ACHN (cell line): ENCODE measurements around the gene PROSER3.
"Not testable (repeated sequence)": the region's sequence is repeated elsewhere in the genome, so short reads cannot be mapped to it uniquely, and the experiment has no call there.

Experiments used
- DNase-seq: peaks from one replicate; pipeline ENCODE4 v3.0.0-alpha.2; 2015
- in situ Hi-C: cut with HindIII; loops from 2 replicates; pipeline ENCODE4 v1.10.0; 2017; ENCODE audit warnings: low sequenced_read_pairs, low pct_ligation_motif_present, low pct_unique_long_range_greater_than_20kb

The PROSER3 gene

DNA sequence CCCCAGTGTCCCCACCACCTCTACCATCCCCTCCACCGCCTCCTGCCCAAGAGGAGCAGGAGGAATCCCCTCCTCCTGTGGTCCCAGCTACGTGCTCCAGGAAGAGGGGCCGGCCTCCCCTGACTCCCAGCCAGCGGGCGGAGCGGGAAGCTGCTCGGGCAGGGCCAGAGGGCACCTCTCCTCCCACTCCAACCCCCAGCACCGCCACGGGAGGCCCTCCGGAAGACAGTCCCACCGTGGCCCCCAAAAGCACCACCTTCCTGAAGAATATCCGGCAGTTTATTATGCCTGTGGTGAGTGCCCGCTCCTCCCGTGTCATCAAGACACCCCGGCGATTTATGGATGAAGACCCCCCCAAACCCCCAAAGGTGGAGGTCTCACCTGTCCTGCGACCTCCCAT, 37.3 kb upstream of the PROSER3 start:
- DNase-seq, result no peak
- in situ Hi-C loops, result no loop called here

DNA sequence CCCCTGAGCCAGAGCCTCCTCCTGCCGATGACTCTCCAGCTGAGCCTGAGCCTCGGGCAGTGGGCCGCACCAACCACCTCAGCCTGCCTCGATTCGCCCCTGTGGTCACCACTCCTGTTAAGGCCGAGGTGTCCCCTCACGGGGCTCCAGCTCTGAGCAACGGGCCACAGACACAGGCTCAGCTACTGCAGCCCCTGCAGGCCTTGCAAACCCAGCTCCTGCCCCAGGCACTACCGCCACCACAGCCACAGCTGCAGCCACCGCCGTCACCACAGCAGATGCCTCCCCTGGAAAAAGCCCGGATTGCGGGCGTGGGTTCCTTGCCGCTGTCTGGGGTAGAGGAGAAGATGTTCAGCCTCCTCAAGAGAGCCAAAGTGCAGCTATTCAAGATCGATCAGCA, 36.6 kb upstream of the PROSER3 start:
- DNase-seq, result no peak
- in situ Hi-C loops, result no loop called here

- DNase-seq, result no peak
- in situ Hi-C loops, result no loop called here
Measured at GRCh38 chr19:35722461-35722860, 35.5 kb upstream of the PROSER3 start.

GRCh38 chr19:35722897-35723296, 35.1 kb upstream of the PROSER3 start:
- no peak for DNase-seq
- in situ Hi-C loops, result no loop called here

DNA sequence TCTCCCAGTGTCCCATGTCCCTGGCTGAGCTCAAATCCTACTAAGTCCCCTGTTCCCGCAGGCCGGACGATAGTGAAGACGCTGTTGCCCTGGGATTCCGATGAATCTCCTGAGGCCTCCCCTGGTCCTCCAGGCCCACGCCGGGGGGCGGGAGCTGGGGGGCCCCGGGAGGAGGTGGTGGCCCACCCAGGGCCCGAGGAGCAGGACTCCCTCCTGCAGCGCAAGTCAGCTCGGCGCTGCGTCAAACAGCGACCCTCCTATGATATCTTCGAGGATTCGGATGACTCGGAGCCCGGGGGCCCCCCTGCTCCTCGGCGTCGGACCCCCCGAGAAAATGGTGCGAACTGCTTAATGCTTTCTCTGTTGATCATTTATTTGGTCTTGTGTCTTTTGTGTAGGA, 34.3 kb upstream of the PROSER3 start:
- in situ Hi-C loops, result no loop called here

DNA sequence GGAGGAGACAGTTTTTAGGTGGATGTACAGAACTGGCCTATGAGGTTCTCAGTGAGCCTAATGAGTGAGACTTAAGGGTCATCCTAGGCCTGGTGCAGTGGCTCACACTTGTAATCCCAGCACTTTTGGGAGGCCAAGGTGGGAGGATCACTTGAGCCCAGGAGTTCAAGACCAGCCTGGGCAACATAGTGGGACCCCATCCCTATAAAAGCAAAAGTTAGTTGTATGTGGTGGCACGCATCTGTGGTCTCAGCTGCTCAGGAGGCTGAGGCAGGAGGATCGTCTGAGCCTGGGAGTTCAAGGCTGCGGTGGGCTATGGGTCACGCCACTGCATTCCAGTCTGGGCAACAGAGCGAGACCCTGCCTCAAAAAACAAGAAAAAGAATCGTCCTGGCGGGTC, 33.8 kb upstream of the PROSER3 start:
- in situ Hi-C loops, DNase-seq: not testable (repeated sequence)

More for the DNA sequence above, 34.3 kb upstream of the PROSER3 start:
- no peak for DNase-seq

- DNase-seq, result no peak
- in situ Hi-C loops, result no loop called here
Measured at GRCh38 chr19:35724560-35724959, 33.4 kb upstream of the PROSER3 start.

GRCh38 chr19:35725216-35725861, 32.6 kb upstream of the PROSER3 start:
- in situ Hi-C loops, result no loop called here
- no peak for DNase-seq

GRCh38 chr19:35727053-35727955, 30.7 kb upstream of the PROSER3 start:
- no peak for DNase-seq
- in situ Hi-C loops, result no loop called here

DNA sequence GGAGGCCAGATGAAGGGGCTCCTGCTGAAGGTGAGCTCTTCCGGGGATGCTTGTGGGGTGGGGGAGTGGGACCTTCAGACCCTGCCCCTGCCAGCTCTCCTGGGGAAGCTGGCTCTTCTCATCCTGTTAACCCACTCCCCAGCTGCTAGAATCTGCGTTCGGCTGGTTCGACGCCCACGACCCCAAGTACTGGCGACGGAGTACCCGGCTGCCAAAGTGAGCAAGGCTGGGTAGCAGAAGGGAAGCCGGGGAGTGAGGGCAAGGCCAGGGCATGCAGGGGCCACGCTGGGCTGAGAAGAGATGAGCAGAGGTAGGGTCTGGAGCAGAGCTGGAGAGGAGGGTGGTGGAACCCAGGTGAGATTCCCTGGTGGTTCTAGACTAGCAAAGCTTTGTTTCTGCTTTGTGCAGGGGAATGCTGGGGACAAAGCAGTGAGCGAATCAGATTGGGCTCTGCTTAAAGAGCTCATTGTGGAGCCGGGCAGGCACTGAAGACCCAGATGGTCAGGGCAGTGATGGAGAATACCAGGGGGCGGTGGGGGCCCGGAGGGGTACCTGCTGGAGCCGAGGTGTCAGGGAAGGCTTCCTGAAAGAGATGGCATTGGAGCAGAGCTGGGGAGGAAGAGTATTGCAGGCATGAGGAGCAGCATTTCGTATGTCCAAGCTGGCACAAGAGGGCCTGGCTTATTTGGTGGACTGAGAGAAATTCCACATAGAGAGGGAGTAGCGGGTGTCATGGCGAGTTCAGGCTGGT, 29.8 kb upstream of the PROSER3 start:
- DNase-seq, result no peak
- in situ Hi-C loops, result no loop called here

DNA sequence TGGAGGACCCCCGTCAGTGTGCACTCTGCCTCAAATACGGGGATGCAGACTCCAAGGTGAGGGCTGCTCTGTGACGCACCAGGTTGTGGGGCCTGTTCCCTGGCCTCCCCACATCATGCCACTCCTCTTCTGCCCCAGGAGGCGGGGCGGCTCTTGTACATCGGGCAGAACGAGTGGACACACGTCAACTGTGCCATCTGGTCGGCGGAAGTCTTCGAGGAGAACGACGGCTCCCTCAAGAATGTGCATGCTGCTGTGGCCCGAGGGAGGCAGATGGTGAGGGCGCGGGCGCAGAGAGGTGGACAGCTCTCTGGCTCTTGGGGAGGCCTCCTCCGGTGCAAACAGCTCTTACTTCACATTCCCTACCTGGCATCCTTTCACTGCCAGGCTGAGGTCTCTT, 29.0 kb upstream of the PROSER3 start:
- no peak for DNase-seq
- in situ Hi-C loops, result no loop called here

DNA sequence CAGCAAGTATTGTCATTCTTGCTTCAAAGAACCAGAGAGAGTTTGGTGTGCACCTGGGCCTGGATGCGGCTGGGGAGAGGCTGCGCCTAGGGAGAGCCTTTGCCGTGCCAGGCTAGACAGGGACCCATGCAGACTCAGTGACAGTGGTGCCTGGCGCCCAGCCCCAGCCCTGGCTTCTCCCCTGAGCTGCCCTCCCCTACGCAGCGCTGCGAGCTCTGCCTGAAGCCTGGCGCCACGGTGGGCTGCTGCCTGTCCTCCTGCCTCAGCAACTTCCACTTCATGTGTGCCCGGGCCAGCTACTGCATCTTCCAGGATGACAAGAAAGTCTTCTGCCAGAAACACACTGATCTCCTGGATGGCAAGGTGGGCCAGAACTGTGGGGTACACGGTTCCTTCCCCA, 28.2 kb upstream of the PROSER3 start:
- DNase-seq, result no peak
- in situ Hi-C loops, result no loop called here

- in situ Hi-C loops, result no loop called here
- no peak for DNase-seq
Measured at GRCh38 chr19:35730326-35730725, 27.6 kb upstream of the PROSER3 start.

DNA sequence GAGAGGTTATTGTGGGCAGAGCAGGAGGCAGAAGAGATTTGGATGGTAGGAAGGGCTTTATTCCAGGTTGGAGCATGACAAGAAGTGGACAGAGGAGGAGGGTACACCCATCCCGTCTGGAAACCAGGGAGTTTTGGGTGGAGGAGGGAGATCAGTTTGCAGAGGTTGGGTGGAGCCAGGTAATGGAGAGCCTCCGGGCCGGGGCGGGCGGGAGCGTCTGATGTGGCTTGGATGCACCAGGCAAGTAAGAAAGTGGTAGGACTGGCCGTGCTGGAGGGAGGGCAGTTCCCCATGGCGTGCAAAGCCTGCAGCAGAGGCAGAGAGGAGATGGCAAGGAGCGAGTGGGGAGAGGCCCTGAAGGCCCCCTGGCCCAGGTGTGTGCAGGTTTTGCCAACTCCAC, 26.6 kb upstream of the PROSER3 start:
- in situ Hi-C loops, result no loop called here
- DNase-seq, result no peak

DNA sequence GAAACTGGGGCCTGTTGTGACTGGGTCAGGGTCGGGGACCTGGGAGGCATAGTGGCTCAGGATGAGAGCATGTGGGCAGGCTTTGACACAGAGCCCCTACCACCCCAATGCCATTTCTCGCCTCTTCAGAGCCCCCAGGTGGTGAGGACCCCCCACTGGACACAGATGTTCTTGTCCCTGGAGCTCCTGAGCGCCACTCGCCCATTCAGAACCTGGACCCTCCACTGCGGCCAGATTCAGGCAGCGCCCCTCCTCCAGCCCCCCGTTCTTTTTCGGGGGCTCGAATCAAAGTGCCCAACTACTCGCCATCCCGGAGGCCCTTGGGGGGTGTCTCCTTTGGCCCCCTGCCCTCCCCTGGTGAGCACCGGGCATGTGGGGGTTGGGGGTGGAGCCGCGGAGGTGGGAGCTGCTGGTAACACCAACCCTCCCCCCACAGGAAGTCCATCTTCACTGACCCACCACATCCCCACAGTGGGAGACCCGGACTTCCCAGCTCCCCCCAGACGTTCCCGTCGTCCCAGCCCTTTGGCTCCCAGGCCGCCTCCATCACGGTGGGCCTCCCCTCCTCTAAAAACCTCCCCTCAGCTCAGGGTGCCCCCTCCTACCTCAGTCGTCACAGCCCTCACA, 26.1 kb upstream of the PROSER3 start:
- in situ Hi-C loops, result no loop called here
- no peak for DNase-seq

DNA sequence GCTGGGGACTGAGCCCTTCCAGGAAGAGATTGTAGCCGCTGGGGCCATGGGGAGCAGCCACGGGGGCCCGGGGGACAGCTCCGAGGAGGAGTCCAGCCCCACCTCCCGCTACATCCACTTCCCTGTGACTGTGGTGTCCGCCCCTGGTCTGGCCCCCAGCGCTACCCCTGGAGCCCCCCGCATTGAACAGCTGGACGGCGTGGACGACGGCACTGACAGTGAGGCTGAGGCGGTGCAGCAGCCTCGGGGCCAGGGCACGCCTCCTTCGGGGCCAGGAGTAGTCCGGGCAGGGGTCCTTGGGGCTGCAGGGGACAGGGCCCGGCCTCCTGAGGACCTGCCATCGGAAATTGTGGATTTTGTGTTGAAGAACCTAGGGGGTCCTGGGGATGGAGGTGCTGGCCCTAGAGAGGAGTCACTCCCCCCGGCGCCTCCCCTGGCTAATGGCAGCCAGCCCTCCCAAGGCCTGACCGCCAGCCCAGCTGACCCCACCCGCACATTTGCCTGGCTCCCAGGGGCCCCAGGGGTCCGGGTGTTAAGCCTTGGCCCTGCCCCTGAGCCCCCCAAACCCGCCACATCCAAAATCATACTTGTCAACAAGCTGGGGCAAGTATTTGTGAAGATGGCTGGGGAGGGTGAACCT, 25.3 kb upstream of the PROSER3 start:
- no peak for DNase-seq
- in situ Hi-C loops, result no loop called here

DNA sequence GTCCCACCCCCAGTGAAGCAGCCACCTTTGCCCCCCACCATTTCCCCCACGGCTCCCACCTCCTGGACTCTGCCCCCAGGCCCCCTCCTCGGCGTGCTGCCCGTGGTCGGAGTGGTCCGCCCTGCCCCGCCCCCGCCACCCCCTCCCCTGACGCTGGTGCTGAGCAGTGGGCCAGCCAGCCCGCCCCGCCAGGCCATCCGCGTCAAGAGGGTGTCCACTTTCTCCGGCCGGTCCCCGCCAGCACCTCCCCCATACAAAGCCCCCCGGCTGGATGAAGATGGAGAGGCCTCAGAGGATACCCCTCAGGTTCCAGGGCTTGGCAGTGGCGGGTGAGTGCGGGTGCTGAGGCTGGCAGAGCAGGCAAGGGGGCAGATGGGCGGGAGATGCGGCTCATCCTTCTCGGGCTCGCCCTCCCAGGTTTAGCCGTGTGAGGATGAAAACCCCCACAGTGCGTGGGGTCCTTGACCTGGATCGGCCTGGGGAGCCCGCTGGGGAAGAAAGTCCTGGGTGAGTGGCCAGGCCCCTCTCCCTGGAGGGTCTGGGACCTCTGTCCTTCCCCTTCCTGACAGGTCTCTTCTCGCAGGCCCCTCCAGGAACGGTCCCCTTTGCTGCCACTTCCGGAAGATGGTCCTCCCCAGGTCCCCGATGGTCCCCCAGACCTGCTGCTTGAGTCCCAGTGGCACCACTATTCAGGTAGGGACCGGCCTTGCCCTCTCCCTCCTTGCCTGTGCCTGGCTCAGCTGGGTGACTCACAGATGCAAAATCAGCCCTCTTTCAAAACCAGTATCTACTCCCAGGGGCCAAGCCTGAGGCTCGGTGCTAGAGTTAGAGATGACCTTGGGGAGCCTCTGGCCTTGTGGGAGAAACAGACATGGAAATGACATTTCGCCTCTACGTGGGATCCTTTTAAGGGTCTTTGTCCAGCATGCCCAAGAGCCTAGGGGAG, 24.5 kb upstream of the PROSER3 start:
- DNase-seq, result no peak
- in situ Hi-C loops, result no loop called here

DNA sequence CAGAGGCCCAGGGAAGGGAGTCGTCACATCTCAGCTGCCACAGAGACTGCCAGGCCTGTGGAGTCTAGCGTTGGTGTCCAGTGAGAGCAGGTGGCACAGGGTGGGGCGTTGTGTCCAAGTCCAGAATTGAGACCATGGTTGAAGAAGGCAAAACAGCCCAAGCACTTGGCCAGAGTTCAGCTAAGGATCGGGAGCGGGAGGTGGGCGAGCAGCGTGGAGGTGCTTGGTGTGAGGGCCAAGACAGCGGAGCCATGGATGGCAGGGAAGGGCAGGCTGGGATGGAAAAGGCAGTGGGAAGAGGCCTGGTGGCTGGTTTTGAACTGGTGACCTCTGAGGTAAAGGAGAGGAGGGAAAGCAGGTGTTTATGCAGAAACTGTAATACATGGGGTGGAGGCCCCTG, 23.7 kb upstream of the PROSER3 start:
- in situ Hi-C loops, result no loop called here
- DNase-seq, result no peak
